Glutamatergic neuron (in vitro differentiated cells): Measurements from ENCODE around the gene AZU1. TPM values are rescaled to one million over a fixed set of nuclear protein-coding genes. Genes with fewer than 3 reads are reported as not detected.

ENCODE experiments used
- DNase-seq: peaks from one replicate; pipeline ENCODE4 v3.0.0; 2022
- H3K27ac Mint-ChIP-seq: one replicate; pipeline ENCODE4 v1.8.0; 2020; ENCODE audit warnings: mild to moderate bottlenecking, mixed read lengths, inconsistent platforms; ENCODE audit not compliant: unreplicated experiment
- H3K27me3 Mint-ChIP-seq: one replicate; pipeline ENCODE4 v1.8.0; 2020; ENCODE audit warnings: mild to moderate bottlenecking, moderate library complexity, mixed read lengths, inconsistent platforms; ENCODE audit not compliant: unreplicated experiment
- H3K36me3 Mint-ChIP-seq: one replicate; pipeline ENCODE4 v1.8.0; 2020; ENCODE audit warnings: mild to moderate bottlenecking, mixed read lengths, inconsistent platforms; ENCODE audit not compliant: unreplicated experiment
- H3K4me1 Mint-ChIP-seq: one replicate; pipeline ENCODE4 v1.8.0; 2020; ENCODE audit warnings: mild to moderate bottlenecking, low read depth, mixed read lengths, inconsistent platforms; ENCODE audit not compliant: unreplicated experiment
- H3K4me3 Mint-ChIP-seq: one replicate; pipeline ENCODE4 v1.8.0; 2020; ENCODE audit warnings: mild to moderate bottlenecking, mixed read lengths, inconsistent platforms; ENCODE audit not compliant: unreplicated experiment
- H3K9me3 Mint-ChIP-seq: one replicate; pipeline ENCODE4 v1.8.0; 2020; ENCODE audit warnings: mild to moderate bottlenecking, moderate library complexity, mixed read lengths, inconsistent platforms; ENCODE audit not compliant: unreplicated experiment
- CTCF ChIP-seq: fragments of 200-600 bp; sonication (generic); IDR thresholded peaks from one replicate; pipeline ENCODE4 v1.5.0; 2021; ENCODE audit not compliant: partially characterized antibody, unreplicated experiment
- total RNA-seq: library from RNA; stranded (reverse); fragmentation: NEBNext Ultra II Directional; extraction: Animal tissue kit (Norgen Biotek cat#: 25700); gene quantifications from one replicate; pipeline ENCODE4 v1.2.1, GENCODE V29; 2021; ENCODE audit not compliant: unreplicated experiment

AZU1 gene
- total RNA-seq, 1 donor from 2014 or later: 2.2 TPM

- no peaks in the 10 kb centered on the region for H3K36me3 Mint-ChIP-seq
- H3K27me3 Mint-ChIP-seq: peaks cover 19% of the 10 kb centered on the region
- TF ChIP-seq CTCF: no peak
- H3K4me3 Mint-ChIP-seq: peak overlapping the region; percentile 80
- H3K27ac Mint-ChIP-seq: peak overlapping the region; percentile 100
- H3K9me3 Mint-ChIP-seq: peaks cover 18% of the 10 kb centered on the region
- peak; percentile 76 for DNase-seq
- H3K4me1 Mint-ChIP-seq: peaks cover 14% of the 10 kb centered on the region
Measured at GRCh38 chr19:788983-789700, 38.5 kb upstream of the AZU1 start.

DNA sequence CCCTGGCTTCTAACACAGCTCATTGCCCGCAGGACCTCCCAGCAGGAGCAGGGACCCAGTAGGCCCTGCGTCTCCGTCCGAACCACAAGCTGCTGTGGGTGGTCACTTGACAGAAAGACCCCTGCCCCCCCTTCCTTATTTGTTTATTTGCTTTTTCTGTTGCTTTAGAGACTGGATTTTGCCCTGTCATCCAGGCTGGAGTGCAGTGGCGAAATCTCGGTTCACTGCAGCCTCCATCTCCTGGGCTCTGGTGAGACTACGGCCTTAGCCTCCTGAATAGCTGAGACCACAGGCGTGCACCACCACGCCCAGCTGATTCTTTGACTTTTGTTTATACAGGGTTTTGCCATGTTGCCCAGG lies 38.0 kb upstream of the AZU1 start:
- no peak for TF ChIP-seq CTCF
- H3K36me3 Mint-ChIP-seq: no peaks in the 10 kb centered on the region
- peak overlapping the region; percentile 100 for H3K27ac Mint-ChIP-seq
- peaks cover 18% of the 10 kb centered on the region for H3K9me3 Mint-ChIP-seq
- H3K4me1 Mint-ChIP-seq: peaks cover 14% of the 10 kb centered on the region
- DNase-seq: no peak
- H3K27me3 Mint-ChIP-seq: peaks cover 19% of the 10 kb centered on the region
- peak overlapping the region; percentile 80 for H3K4me3 Mint-ChIP-seq

DNA sequence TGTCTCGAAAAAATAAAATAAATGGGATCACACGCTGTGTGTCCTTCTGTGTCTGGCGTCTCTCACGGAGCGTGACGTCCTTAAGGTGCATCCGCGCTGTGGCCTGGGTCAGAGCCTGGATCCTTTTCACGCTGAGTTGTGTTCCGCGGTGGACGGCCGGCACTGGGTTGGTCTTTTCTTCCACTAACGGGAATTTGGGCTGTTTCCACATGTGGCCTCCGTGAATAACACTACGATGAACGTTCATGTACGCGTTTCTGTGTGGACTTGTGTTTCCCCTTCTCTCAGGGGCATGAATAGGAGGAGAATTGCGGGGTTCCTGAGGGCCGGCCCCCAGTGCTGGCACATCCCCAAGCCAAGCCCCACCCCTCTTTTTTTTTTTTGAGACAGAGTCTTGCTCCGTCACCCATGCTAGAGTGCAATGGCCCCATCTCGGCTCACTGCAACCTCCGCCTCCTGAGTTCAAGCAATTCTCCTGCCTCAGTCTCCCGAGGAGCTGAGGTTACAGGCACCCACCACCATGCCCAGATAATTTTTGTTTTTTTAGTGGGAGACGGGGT lies 36.5 kb upstream of the AZU1 start:
- no peak for DNase-seq
- Mint-ChIP-seq H3K4me3 (peak overlapping the region; percentile 20), H3K4me1 (peaks cover 15% of the 10 kb centered on the region), H3K9me3 (peaks cover 18% of the 10 kb centered on the region), H3K36me3 (no peaks in the 10 kb centered on the region), H3K27ac (peak overlapping the region; percentile 84), H3K27me3 (peaks cover 19% of the 10 kb centered on the region)
- no peak for TF ChIP-seq CTCF

DNA sequence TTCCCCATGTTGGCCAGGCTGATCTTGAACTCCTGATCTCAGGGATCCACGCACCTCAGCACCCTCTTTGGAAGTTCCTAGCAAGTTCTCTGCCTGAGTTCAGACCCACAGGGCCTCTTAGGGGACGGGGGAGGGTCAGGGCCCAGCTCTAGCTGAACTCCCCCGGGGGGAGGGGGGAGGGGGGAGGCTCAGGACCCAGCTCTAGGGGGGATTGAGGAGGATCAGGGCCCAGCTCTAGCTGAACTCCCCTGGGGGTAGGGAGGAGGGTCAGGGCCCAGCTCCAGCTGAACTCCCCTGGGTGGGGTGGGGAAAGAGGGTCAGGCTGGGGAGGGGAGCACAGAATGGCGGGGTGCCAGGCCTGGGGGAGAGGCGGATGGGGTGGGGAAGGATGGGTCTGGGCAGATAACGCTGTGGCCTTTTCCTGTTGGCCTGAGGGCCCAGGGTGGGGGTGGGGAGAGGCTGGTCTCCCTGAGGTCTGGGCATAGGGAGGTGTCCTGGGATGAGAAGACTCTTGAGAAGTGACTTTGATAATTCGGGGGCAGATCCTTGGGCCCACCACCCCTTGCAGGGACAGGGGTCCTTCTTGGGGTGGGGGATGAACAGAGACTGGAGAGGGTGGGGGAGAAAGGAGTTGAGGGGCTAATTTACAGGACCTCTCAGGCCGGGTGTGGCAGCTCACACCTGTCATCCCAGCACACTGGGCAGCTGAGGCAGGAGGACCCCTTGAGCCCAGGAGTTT lies 35.9 kb upstream of the AZU1 start:
- Mint-ChIP-seq H3K4me1 (peaks cover 17% of the 10 kb centered on the region), H3K4me3 (peak overlapping the region; percentile 25), H3K27ac (peak overlapping the region; percentile 78), H3K27me3 (peaks cover 16% of the 10 kb centered on the region), H3K9me3 (peaks cover 18% of the 10 kb centered on the region), H3K36me3 (no peaks in the 10 kb centered on the region)
- TF ChIP-seq CTCF: no peak
- DNase-seq: no peak
